ENCODE measurements around the gene ANXA11. TPM values are rescaled to one million over a fixed set of nuclear protein-coding genes. Genes with fewer than 3 reads are reported as not detected.

Gene ANXA11
- total and polyA plus RNA-seq, 4 experiments from 2014 or later = 173 to 342 (median 207) TPM

GRCh38 chr10:80118669-80119068 is 86.7 kb downstream of the ANXA11 start:
- H3K27me3 ChIP-seq (ENCODE audit: insufficient read depth, low read length) = no peaks in the 10 kb centered on the region
- no peak overlapping the region for H3K27ac Mint-ChIP-seq

GRCh38 chr10:80110986-80111385 is 94.4 kb downstream of the ANXA11 start:
- Mint-ChIP-seq H3K9me3 (peaks cover 0 to 34% (median 22%) of the 10 kb centered on the region in 8 donors), H3K27ac (peak overlapping the region in 4 of 7 donors; percentile 26 to 65 (median 39)), H3K4me1 (peaks cover 6 to 24% (median 11%) of the 10 kb centered on the region in 4 donors), H3K36me3 (peaks cover 4 to 5% of the 10 kb centered on the region in 2 donors), H3K27me3 (no peaks in the 10 kb centered on the region), H3K4me3 (peak overlapping the region in 7 of 8 donors; percentile 3 to 76 (median 71))
- no peak overlapping the region for H3K27ac ChIP-seq (ENCODE audit: low read depth, low read length)
- POLR2A ChIA-PET (ENCODE audit: partially characterized antibody) = no interaction called here
- DNase-seq = no peak
- H3K4me1 ChIP-seq (ENCODE audit: insufficient read depth, low read length) = peaks cover 7% of the 10 kb centered on the region
- H3K4me3 ChIP-seq (ENCODE audit: low read length in 2 of 2) = no peak overlapping the region
- H3K27me3 ChIP-seq (ENCODE audit: insufficient read depth, low read length) = no peaks in the 10 kb centered on the region
- CTCF ChIA-PET (ENCODE audit: partially characterized antibody) = interaction anchor here (0.9 kb wide), 1 partner anchor 21 kb away, joined by 3 read pairs; no protein-coding TSS in a partner anchor
- H3K9me3 ChIP-seq (ENCODE audit: control insufficient read depth in 1 of 2, low read length in 2 of 2) = no peaks in the 10 kb centered on the region
- intact Hi-C loops (cut with micrococcal nuclease) = no loop called here
- no peaks in the 10 kb centered on the region for H3K36me3 ChIP-seq (ENCODE audit: insufficient read depth, low read length)

More at GRCh38 chr10:80118669-80119068, 86.7 kb downstream of the ANXA11 start:
- Histone ChIP-seq H3K36me3 (ENCODE audit: insufficient read depth, low read length) (no peaks in the 10 kb centered on the region), H3K27ac (ENCODE audit: low read depth, low read length) (no peak overlapping the region), H3K4me1 (ENCODE audit: insufficient read depth, low read length) (no peaks in the 10 kb centered on the region), H3K4me3 (ENCODE audit: low read length in 2 of 2) (no peak overlapping the region), H3K9me3 (ENCODE audit: control insufficient read depth in 1 of 2, low read length in 2 of 2) (no peaks in the 10 kb centered on the region)
- Mint-ChIP-seq H3K4me3 (no peak overlapping the region), H3K36me3 (no peaks in the 10 kb centered on the region), H3K4me1 (no peaks in the 10 kb centered on the region), H3K27me3 (peaks cover 0 to 6% of the 10 kb centered on the region in 2 donors), H3K9me3 (peaks cover 0 to 2% (median 0%) of the 10 kb centered on the region in 8 donors)
- no peak for DNase-seq
- CTCF ChIA-PET (ENCODE audit: partially characterized antibody) = interaction anchor here (1.7 kb wide), 1 partner anchor 25 kb away, joined by 6 read pairs; no protein-coding TSS in a partner anchor
- intact Hi-C loops (cut with micrococcal nuclease) = no loop called here
- POLR2A ChIA-PET (ENCODE audit: partially characterized antibody) = no interaction called here

GRCh38 chr10:80108576-80109239 is 96.6 kb downstream of the ANXA11 start:
- no peaks in the 10 kb centered on the region for H3K27me3 ChIP-seq (ENCODE audit: insufficient read depth, low read length)
- no peaks in the 10 kb centered on the region for H3K27me3 Mint-ChIP-seq
- peaks cover 23% of the 10 kb centered on the region for H3K4me1 ChIP-seq (ENCODE audit: insufficient read depth, low read length)
- ChIA-PET CTCF (ENCODE audit: partially characterized antibody) (no interaction called here), POLR2A (ENCODE audit: partially characterized antibody) (no interaction called here)
- no peak for DNase-seq
- no peaks in the 10 kb centered on the region for H3K9me3 ChIP-seq (ENCODE audit: control insufficient read depth in 1 of 2, low read length in 2 of 2)
- no peak overlapping the region for H3K4me3 ChIP-seq (ENCODE audit: low read length in 2 of 2)
- peak overlapping the region in 1 of 7 donors; percentile 19 for H3K27ac Mint-ChIP-seq
- H3K36me3 ChIP-seq (ENCODE audit: insufficient read depth, low read length) = no peaks in the 10 kb centered on the region
- intact Hi-C loops (cut with micrococcal nuclease) = no loop called here
- H3K9me3 Mint-ChIP-seq = peaks cover 0 to 34% (median 23%) of the 10 kb centered on the region in 8 donors
- peak overlapping the region in 1 of 8 donors; percentile 15 for H3K4me3 Mint-ChIP-seq
- peaks cover 18 to 37% (median 29%) of the 10 kb centered on the region in 4 donors for H3K4me1 Mint-ChIP-seq
- H3K27ac ChIP-seq (ENCODE audit: low read depth, low read length) = no peak overlapping the region
- peaks cover 4 to 5% of the 10 kb centered on the region in 2 donors for H3K36me3 Mint-ChIP-seq

GRCh38 chr10:80104066-80104926 is 101.0 kb downstream of the ANXA11 start:
- Mint-ChIP-seq H3K4me3 (peak overlapping the region in 4 of 8 donors; percentile 21 to 52 (median 36)), H3K36me3 (peaks cover 0 to 5% of the 10 kb centered on the region in 2 donors), H3K27me3 (no peaks in the 10 kb centered on the region), H3K9me3 (peaks cover 0 to 20% (median 16%) of the 10 kb centered on the region in 8 donors), H3K4me1 (peaks cover 15 to 27% (median 19%) of the 10 kb centered on the region in 4 donors), H3K27ac (peak overlapping the region; percentile 72 to 89 (median 86))
- H3K9me3 ChIP-seq (ENCODE audit: control insufficient read depth in 1 of 2, low read length in 2 of 2) = no peaks in the 10 kb centered on the region
- ChIA-PET POLR2A (ENCODE audit: partially characterized antibody) (interaction anchor here (1.4 kb wide), 1 partner anchor 25 kb away, joined by 6 read pairs; the partner anchor contains the start of gene TMEM254), CTCF (ENCODE audit: partially characterized antibody) (no interaction called here)
- no peak overlapping the region for H3K4me3 ChIP-seq (ENCODE audit: low read length in 2 of 2)
- H3K4me1 ChIP-seq (ENCODE audit: insufficient read depth, low read length) = peaks cover 18% of the 10 kb centered on the region
- no peaks in the 10 kb centered on the region for H3K36me3 ChIP-seq (ENCODE audit: insufficient read depth, low read length)
- DNase-seq = peak; percentile 50 to 64 (median 54)
- H3K27me3 ChIP-seq (ENCODE audit: insufficient read depth, low read length) = no peaks in the 10 kb centered on the region
- H3K27ac ChIP-seq (ENCODE audit: low read depth, low read length) = no peak overlapping the region
- intact Hi-C loops (cut with micrococcal nuclease) = no loop called here

Other genes with a start within 250 kb of the ANXA11 start
- gene TMEM254, start 126.9 kb downstream of the ANXA11 start, total RNA-seq = 10 to 100 TPM; 14.2 to 16.6 TPM
- 10 to 100 TPM; 35.6 to 49.4 TPM for gene TMEM254, start 126.9 kb downstream of the ANXA11 start, polyA plus RNA-seq
- gene PLAC9, start 72.8 kb downstream of the ANXA11 start, total RNA-seq = not detected
- under 1 TPM in 1 of 2 donors, not detected in 1; 0.81 TPM for gene PLAC9, start 72.8 kb downstream of the ANXA11 start, polyA plus RNA-seq
- gene MAT1A, start 84.1 kb upstream of the ANXA11 start, total RNA-seq = not detected
- gene MAT1A, start 84.1 kb upstream of the ANXA11 start, polyA plus RNA-seq = not detected
- not detected for gene DYDC1, start 151.2 kb upstream of the ANXA11 start, total RNA-seq
- not detected for gene DYDC1, start 151.2 kb upstream of the ANXA11 start, polyA plus RNA-seq
- not detected for gene DYDC2, start 151.2 kb upstream of the ANXA11 start, total RNA-seq
- not detected for gene DYDC2, start 151.2 kb upstream of the ANXA11 start, polyA plus RNA-seq
- gene PRXL2A, start 203.0 kb upstream of the ANXA11 start, total RNA-seq = 1 to 10 TPM; 3.6 to 4.7 TPM
- gene PRXL2A, start 203.0 kb upstream of the ANXA11 start, polyA plus RNA-seq = 1 to 10 TPM; 3.8 to 6.0 TPM
- 100 to 1,000 TPM; 151 to 153 TPM for gene TSPAN14, start 248.8 kb upstream of the ANXA11 start, total RNA-seq
- gene TSPAN14, start 248.8 kb upstream of the ANXA11 start, polyA plus RNA-seq = 100 to 1,000 TPM; 148 to 246 TPM

Data from CD4-positive, alpha-beta memory T cell (primary cell).